ENCODE data around the gene SUN5. TPM values are rescaled to one million over a fixed set of nuclear protein-coding genes. Genes with fewer than 3 reads are reported as not detected.

The SUN5 gene
- total RNA-seq, 2 experiments from 2014 or later = not detected

GRCh38 chr20:33030569-33030968, 26.3 kb upstream of the SUN5 start:
- DNase-seq = no peak
- H3K27ac Mint-ChIP-seq = no peak overlapping the region
- no peak for TF ChIP-seq CTCF (IDR thresholded peaks at IDR 0.05)

GRCh38 chr20:33030076-33030475, 25.8 kb upstream of the SUN5 start:
- H3K4me1 ChIP-seq (ENCODE audit: insufficient read depth, low read length) = no peaks in the 10 kb centered on the region
- no peaks in the 10 kb centered on the region for H3K27me3 Mint-ChIP-seq
- TF ChIP-seq CTCF (IDR thresholded peaks at IDR 0.05) = no peak
- no peak overlapping the region for H3K27ac ChIP-seq (ENCODE audit: low read depth in 1 of 2, low read length in 2 of 2)
- H3K9me3 ChIP-seq (ENCODE audit: control insufficient read depth in 1 of 2, insufficient read depth in 1 of 2, low read length in 2 of 2) = peaks cover 6 to 10% of the 10 kb centered on the region in 2 experiments
- no peaks in the 10 kb centered on the region for H3K36me3 Mint-ChIP-seq (ENCODE audit: low read depth)
- H3K4me3 ChIP-seq (ENCODE audit: low read length) = no peak overlapping the region
- CTCF ChIA-PET = interaction anchor here (1.4 kb wide), 1 partner anchor 84 kb away, joined by 4 read pairs; no protein-coding TSS in a partner anchor
- H3K4me1 Mint-ChIP-seq (ENCODE audit: low read depth) = no peaks in the 10 kb centered on the region
- POLR2A ChIA-PET = no interaction called here
- H3K27ac Mint-ChIP-seq = no peak overlapping the region
- no peaks in the 10 kb centered on the region for H3K9me3 Mint-ChIP-seq
- H3K36me3 ChIP-seq (ENCODE audit: insufficient read depth, low read length) = no peaks in the 10 kb centered on the region
- ATAC-seq (ENCODE audit: poor library complexity) (no peak), DNase-seq (no peak)
- H3K4me3 Mint-ChIP-seq = no peak overlapping the region
- intact Hi-C loops (cut with DNase I, micrococcal nuclease) = no loop called here
- H3K27me3 ChIP-seq (ENCODE audit: control insufficient read depth in 1 of 2, insufficient read depth in 2 of 2, low read length in 2 of 2) = no peaks in the 10 kb centered on the region

More at GRCh38 chr20:33030569-33030968, 26.3 kb upstream of the SUN5 start:
- no peaks in the 10 kb centered on the region for H3K27me3 ChIP-seq (ENCODE audit: control insufficient read depth in 1 of 2, insufficient read depth in 2 of 2, low read length in 2 of 2)
- no peak overlapping the region for H3K27ac ChIP-seq (ENCODE audit: low read depth in 1 of 2, low read length in 2 of 2)
- ChIA-PET CTCF (no interaction called here), POLR2A (no interaction called here)
- no peaks in the 10 kb centered on the region for H3K27me3 Mint-ChIP-seq
- intact Hi-C loops (cut with DNase I, micrococcal nuclease) = no loop called here
- no peak overlapping the region for H3K4me3 Mint-ChIP-seq
- H3K9me3 Mint-ChIP-seq = no peaks in the 10 kb centered on the region
- H3K4me3 ChIP-seq (ENCODE audit: low read length) = no peak overlapping the region
- H3K4me1 Mint-ChIP-seq (ENCODE audit: low read depth) = no peaks in the 10 kb centered on the region
- no peak for ATAC-seq (ENCODE audit: poor library complexity)
- H3K4me1 ChIP-seq (ENCODE audit: insufficient read depth, low read length) = no peaks in the 10 kb centered on the region
- peaks cover 6 to 10% of the 10 kb centered on the region in 2 experiments for H3K9me3 ChIP-seq (ENCODE audit: control insufficient read depth in 1 of 2, insufficient read depth in 1 of 2, low read length in 2 of 2)
- no peaks in the 10 kb centered on the region for H3K36me3 Mint-ChIP-seq (ENCODE audit: low read depth)
- H3K36me3 ChIP-seq (ENCODE audit: insufficient read depth, low read length) = no peaks in the 10 kb centered on the region

GRCh38 chr20:33028875-33029274, 24.6 kb upstream of the SUN5 start:
- H3K27me3 ChIP-seq (ENCODE audit: control insufficient read depth in 1 of 2, insufficient read depth in 2 of 2, low read length in 2 of 2) = no peaks in the 10 kb centered on the region
- H3K27me3 Mint-ChIP-seq = no peaks in the 10 kb centered on the region
- no peak overlapping the region for H3K27ac ChIP-seq (ENCODE audit: low read depth in 1 of 2, low read length in 2 of 2)
- ATAC-seq (ENCODE audit: poor library complexity) = no peak
- intact Hi-C loops (cut with DNase I, micrococcal nuclease) = no loop called here
- H3K4me1 Mint-ChIP-seq (ENCODE audit: low read depth) = no peaks in the 10 kb centered on the region
- no peak overlapping the region for H3K4me3 Mint-ChIP-seq
- no peak for TF ChIP-seq CTCF (IDR thresholded peaks at IDR 0.05)
- H3K9me3 ChIP-seq (ENCODE audit: control insufficient read depth in 1 of 2, insufficient read depth in 1 of 2, low read length in 2 of 2) = peaks cover 6 to 10% of the 10 kb centered on the region in 2 experiments
- POLR2A ChIA-PET = no interaction called here
- no peak overlapping the region for H3K27ac Mint-ChIP-seq
- H3K36me3 ChIP-seq (ENCODE audit: insufficient read depth, low read length) = no peaks in the 10 kb centered on the region
- no peaks in the 10 kb centered on the region for H3K4me1 ChIP-seq (ENCODE audit: insufficient read depth, low read length)
- DNase-seq = no peak
- no peaks in the 10 kb centered on the region for H3K9me3 Mint-ChIP-seq
- CTCF ChIA-PET = interaction anchor here (1.4 kb wide), 1 partner anchor 83 kb away, joined by 4 read pairs; no protein-coding TSS in a partner anchor
- H3K36me3 Mint-ChIP-seq (ENCODE audit: low read depth) = no peaks in the 10 kb centered on the region
- no peak overlapping the region for H3K4me3 ChIP-seq (ENCODE audit: low read length)

All from CD4-positive, alpha-beta T cell (primary cell).